SU-DHL-6 (cell line): ENCODE measurements around the gene SKIL.

Experiments
- EZH2phosphoT487 ChIP-seq: fragments of 200-600 bp; sonication (generic), shearing (Covaris generic); conservative IDR thresholded peaks from 2 replicates; pipeline ENCODE4 v1.6.1; 2018; ENCODE audit warnings: mild to moderate bottlenecking, antibody characterized with exemption, low read length, moderate library complexity, mixed read lengths
- TF ChIP-seq, protein P1 (sequence below): fragments of 200-600 bp; sonication (generic); IDR thresholded peaks from one replicate; pipeline ENCODE4 v1.5.1; 2017; ENCODE audit warnings: antibody characterized with exemption, mild to moderate bottlenecking, low read length, moderate library complexity; ENCODE audit not compliant: insufficient read depth, poor library complexity, severe bottlenecking

- no peak for TF ChIP-seq EZH2phosphoT487
- TF ChIP-seq, protein P1, sequence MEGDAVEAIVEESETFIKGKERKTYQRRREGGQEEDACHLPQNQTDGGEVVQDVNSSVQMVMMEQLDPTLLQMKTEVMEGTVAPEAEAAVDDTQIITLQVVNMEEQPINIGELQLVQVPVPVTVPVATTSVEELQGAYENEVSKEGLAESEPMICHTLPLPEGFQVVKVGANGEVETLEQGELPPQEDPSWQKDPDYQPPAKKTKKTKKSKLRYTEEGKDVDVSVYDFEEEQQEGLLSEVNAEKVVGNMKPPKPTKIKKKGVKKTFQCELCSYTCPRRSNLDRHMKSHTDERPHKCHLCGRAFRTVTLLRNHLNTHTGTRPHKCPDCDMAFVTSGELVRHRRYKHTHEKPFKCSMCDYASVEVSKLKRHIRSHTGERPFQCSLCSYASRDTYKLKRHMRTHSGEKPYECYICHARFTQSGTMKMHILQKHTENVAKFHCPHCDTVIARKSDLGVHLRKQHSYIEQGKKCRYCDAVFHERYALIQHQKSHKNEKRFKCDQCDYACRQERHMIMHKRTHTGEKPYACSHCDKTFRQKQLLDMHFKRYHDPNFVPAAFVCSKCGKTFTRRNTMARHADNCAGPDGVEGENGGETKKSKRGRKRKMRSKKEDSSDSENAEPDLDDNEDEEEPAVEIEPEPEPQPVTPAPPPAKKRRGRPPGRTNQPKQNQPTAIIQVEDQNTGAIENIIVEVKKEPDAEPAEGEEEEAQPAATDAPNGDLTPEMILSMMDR = no peak
These were observed 67.4 kb downstream of the SKIL start for GRCh38 chr3:170424879-170425278.
